ENCODE results near the gene ITFG2. TPM values are rescaled to one million over a fixed set of nuclear protein-coding genes. Genes with fewer than 3 reads are reported as not detected.

ITFG2 gene
- polyA plus RNA-seq (2011; rRNA removed) (17.4 and 18.6 TPM in 2 replicates), polyA minus RNA-seq (2011; rRNA and poly(A)+ RNA removed) (23.6 and 42.5 TPM in 2 replicates)

DNA sequence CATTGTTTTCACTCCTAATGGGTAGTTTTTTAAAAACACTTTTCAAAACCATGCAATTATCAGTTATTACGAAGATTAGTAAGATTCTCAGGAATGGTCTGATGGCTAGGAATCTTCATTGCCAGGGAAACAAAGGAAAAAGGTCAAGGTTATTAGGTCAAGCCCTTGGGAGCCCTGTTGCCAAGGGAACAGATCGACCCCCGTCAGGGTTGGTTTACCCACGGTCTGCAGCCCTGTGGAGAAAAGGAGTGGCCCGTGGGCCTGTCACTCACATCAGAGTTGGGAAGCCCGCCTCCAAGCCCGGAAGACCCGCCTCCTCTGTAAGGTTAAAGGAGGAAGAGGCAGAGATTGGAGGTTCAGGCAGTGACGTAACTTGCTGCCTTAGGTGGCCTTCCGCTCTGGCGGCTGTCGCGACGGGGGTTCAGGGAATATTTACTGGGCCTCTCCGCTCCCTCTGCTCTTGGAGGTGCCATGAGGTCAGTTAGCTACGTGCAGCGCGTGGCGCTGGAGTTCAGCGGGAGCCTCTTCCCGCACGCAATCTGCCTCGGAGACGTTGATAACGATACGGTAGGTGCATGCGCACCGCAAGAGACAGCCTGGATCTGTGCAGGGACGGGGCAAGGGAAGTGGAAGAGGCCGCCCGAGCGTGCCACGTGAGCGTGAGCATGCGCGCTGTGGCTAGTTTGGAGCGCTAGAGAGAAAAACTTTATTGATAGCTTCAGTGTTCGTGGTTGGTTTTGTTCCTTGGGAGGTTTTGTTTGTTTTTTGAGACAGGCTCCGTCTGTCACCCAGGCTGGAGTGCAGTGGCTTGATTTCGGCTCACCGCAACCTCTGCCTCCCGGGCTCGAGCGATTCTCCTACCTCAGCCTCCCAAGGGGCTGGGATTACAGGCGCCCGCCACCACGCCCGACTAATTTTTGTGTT is at the start of gene ITFG2:
ITFG2 (plus strand) TSS at position 379 of the 924 bp plus-strand sequence; CDS start at position 472, 93 bp downstream.
- peak within 1 kb of the TSS; percentile 98 for H3K4me3 ChIP-seq (ENCODE audit: low read depth, low read length)
- TF ChIP-seq, protein P1, sequence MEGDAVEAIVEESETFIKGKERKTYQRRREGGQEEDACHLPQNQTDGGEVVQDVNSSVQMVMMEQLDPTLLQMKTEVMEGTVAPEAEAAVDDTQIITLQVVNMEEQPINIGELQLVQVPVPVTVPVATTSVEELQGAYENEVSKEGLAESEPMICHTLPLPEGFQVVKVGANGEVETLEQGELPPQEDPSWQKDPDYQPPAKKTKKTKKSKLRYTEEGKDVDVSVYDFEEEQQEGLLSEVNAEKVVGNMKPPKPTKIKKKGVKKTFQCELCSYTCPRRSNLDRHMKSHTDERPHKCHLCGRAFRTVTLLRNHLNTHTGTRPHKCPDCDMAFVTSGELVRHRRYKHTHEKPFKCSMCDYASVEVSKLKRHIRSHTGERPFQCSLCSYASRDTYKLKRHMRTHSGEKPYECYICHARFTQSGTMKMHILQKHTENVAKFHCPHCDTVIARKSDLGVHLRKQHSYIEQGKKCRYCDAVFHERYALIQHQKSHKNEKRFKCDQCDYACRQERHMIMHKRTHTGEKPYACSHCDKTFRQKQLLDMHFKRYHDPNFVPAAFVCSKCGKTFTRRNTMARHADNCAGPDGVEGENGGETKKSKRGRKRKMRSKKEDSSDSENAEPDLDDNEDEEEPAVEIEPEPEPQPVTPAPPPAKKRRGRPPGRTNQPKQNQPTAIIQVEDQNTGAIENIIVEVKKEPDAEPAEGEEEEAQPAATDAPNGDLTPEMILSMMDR (IDR thresholded peaks at IDR 0.05; ENCODE audit: low read depth, low read length), result no peak
- ChIA-PET POLR2A (interaction anchor here (0.6 to 1.6 kb wide), 3 partner anchors 17 to 34 kb away, joined by 4 to 6 read pairs (median 4); partner anchors contain the start of gene FKBP4), CTCF (interaction anchor here (0.5 to 2.6 kb wide), 13 partner anchors 12 to 142 kb away, joined by 3 to 15 read pairs (median 3); no protein-coding TSS in a partner anchor)
- peak; percentile 94 for DNase-seq (ENCODE audit: low read depth, low spot score)
- H3K27ac ChIP-seq (ENCODE audit: low read depth, low read length), result peak within 1 kb of the TSS; percentile 96
- no peaks in the 10 kb centered on the region for H3K9me3 ChIP-seq (ENCODE audit: control insufficient read depth, insufficient read depth, low read length)
- H3K27me3 ChIP-seq (ENCODE audit: control insufficient read depth, insufficient read depth, low read length), result no peaks in the 10 kb centered on the region

DNA sequence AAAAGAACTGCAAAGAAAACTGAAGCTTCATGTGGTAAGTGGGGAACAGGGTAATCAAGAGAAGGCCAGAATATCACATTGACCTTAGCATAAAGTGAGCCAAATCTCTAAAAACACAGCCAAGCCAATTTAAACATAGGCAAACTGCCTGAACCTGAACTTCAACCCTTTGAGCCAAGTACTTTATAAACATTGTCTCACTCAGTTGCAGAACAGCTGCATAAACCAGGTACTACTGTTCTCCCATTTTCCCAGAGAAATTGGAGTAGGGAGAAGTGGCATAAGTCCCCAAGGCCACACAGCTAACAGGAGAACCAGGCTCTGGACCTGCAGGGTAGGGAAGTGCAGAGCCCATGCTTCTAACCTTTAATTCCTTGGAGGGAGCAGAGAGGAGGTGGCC is 48.1 kb upstream of the ITFG2 start:
- TF ChIP-seq, protein P1 (IDR thresholded peaks at IDR 0.05; ENCODE audit: low read depth, low read length), result no peak
- POLR2A ChIA-PET, result no interaction called here
- no peak overlapping the region for H3K4me3 ChIP-seq (ENCODE audit: low read depth, low read length)
- no peak overlapping the region for H3K27ac ChIP-seq (ENCODE audit: low read depth, low read length)
- no peak for DNase-seq (ENCODE audit: low read depth, low spot score)
- H3K27me3 ChIP-seq (ENCODE audit: control insufficient read depth, insufficient read depth, low read length), result peaks cover 40% of the 10 kb centered on the region
- CTCF ChIA-PET, result interaction anchor here (2.0 kb wide), 1 partner anchor 20 kb away, joined by 6 read pairs; no protein-coding TSS in a partner anchor
- no peaks in the 10 kb centered on the region for H3K9me3 ChIP-seq (ENCODE audit: control insufficient read depth, insufficient read depth, low read length)

DNA sequence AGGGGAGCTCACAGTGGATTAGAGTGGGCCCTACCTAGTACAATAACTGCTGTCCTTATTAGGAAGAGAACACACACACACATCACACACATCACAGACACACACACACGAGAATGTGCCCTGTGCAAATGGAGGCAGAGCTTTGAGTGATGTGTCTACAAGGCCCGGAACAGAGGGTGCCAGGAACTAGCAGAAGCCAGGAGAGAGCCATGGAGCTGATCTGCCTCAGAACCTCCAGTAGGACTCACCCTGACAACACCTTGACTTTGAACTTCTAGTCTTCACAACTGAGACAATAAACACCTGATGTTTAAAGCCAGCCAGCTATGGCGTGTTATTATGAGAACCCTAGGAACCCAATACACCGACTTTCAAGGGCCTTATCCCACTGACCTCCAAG is 47.4 kb upstream of the ITFG2 start:
- Histone ChIP-seq H3K4me3 (ENCODE audit: low read depth, low read length) (no peak overlapping the region), H3K9me3 (ENCODE audit: control insufficient read depth, insufficient read depth, low read length) (no peaks in the 10 kb centered on the region; the same call in 1 of the 2 replicates), H3K27me3 (ENCODE audit: control insufficient read depth, insufficient read depth, low read length) (peaks cover 40% of the 10 kb centered on the region), H3K27ac (ENCODE audit: low read depth, low read length) (no peak overlapping the region)
- no peak for DNase-seq (ENCODE audit: low read depth, low spot score)
- TF ChIP-seq, protein P1 (IDR thresholded peaks at IDR 0.05; ENCODE audit: low read depth, low read length), result no peak
- POLR2A ChIA-PET, result no interaction called here
- CTCF ChIA-PET, result interaction anchor here (2.0 kb wide), 1 partner anchor 19 kb away, joined by 6 read pairs; no protein-coding TSS in a partner anchor

DNA sequence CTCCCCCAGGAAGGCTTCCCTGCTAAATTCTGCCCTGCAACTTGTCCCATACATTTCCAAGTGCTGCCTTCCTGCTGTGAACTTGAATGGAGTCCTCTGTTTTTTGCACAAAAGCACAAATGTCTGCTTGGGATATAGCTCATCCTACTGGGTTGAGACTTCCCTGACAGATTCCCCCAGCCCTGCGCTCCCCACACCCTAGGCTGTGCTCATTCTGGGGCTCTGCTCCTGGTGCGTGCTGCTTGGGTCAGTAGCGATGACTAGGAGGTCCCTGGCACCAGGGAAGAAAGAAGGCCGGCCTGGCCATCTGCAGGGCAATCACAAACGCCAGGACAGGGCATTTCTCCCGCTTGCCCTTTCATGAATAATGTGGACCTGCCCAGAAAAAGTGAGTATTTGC is 46.9 kb upstream of the ITFG2 start:
- POLR2A ChIA-PET, result no interaction called here
- CTCF ChIA-PET, result interaction anchor here (2.0 kb wide), 1 partner anchor 19 kb away, joined by 6 read pairs; no protein-coding TSS in a partner anchor
- DNase-seq (ENCODE audit: low read depth, low spot score), result no peak
- TF ChIP-seq, protein P1 (IDR thresholded peaks at IDR 0.05; ENCODE audit: low read depth, low read length), result no peak
- H3K9me3 ChIP-seq (ENCODE audit: control insufficient read depth, insufficient read depth, low read length), result no peaks in the 10 kb centered on the region; the same call in 1 of the 2 replicates
- H3K4me3 ChIP-seq (ENCODE audit: low read depth, low read length), result no peak overlapping the region
- no peak overlapping the region for H3K27ac ChIP-seq (ENCODE audit: low read depth, low read length)
- H3K27me3 ChIP-seq (ENCODE audit: control insufficient read depth, insufficient read depth, low read length), result peaks cover 37% of the 10 kb centered on the region

Data from AG04450 (cell line).